Measurements from ENCODE around the gene SLC39A5.
"Not testable (repeated sequence)": the region's sequence is repeated elsewhere in the genome, so short reads cannot be mapped to it uniquely, and the experiment has no call there.

Gene SLC39A5

DNA sequence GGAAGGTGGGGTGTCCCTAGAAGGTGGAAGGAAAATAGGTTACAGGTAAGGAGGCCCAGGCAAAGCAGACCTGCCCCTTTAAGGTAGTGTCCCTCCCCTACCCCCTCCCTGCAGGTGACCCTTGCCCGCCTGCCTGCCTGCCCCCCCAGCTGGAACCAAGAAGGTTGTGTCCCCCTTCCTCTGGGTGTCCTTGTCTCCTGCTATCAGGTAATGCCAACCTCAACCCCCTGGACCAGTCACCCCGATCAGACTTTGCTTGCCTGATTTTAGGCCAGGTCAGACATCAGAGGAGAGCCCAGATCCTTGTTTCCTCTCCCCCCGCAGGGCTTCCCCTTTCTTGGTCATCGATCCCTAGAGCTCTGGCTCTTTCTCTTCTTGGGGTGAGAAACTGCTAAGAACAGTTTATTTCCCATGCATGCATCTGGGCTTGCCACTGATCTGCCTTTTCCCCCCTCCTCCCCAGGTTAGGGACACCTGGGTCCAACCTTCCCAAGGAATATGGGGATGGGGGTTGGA, at the start of gene SLC39A5:
Gene SLC39A5 (plus strand): TSS at position 136 of the 516 bp plus-strand sequence. CDS start 1,224 bp downstream, outside the sequence.
- DNase-seq = no peak

- DNase-seq = no peak
These were observed 42.9 kb upstream of the SLC39A5 start for GRCh38 chr12:56186957-56187356.

DNA sequence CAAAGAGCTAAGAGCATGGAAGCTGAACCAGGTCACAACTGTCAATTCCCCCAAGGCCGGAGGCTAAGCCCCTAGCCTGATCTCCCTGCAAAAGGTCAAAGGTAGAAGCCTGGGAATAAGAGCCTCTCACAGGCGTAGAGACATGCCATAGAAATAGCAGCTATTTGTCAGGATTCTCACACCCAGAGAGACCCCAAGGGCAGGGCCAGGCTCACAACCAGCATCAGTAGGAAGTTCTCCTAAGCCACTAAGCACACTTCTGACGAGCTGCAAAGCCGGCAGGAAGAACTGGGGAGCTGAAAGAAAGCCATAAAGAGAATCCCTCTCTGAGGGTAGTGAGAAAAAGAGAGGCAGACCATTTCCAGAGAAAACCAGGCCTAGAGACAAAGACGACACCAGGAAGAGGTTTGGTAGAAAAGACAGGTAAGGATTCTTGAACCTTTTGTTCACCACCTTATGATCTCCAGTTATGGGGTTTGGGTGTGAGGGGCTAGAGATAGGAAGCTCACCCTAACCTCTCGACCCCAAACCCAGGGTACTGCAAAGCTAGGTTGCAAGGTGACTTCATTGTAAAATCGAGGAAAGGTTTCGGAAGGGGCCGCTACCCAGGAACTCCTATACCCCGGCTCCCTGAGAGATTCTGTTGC, 41.6 kb upstream of the SLC39A5 start:
- no peak for DNase-seq

DNA sequence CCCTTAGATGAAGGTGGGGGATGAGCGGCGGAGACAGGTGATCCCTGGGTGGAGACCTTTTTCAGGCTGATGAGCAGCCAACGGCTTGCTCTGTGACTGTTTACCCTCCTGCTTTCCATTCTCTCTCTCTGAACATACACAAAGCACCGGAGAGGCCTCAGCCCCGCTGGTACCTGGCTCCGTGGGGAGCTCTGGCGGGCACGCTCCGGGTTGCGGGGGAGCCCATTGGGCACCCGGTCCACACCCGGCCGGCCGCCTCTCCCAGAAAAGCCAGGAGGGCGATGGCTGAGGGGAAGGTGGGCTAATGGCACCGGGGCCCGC, 41.1 kb upstream of the SLC39A5 start:
- DNase-seq = no peak

GRCh38 chr12:56189099-56189917, 40.5 kb upstream of the SLC39A5 start, which contains the start of gene SMARCC2:
TSS of gene SMARCC2 (minus strand) at chr12:56189483. CDS start at chr12:56189461, 22 bp downstream.
- peak; percentile 84 for DNase-seq

- peak; percentile 90 for DNase-seq
These were observed 39.7 kb upstream of the SLC39A5 start for GRCh38 chr12:56189918-56190694.

DNA sequence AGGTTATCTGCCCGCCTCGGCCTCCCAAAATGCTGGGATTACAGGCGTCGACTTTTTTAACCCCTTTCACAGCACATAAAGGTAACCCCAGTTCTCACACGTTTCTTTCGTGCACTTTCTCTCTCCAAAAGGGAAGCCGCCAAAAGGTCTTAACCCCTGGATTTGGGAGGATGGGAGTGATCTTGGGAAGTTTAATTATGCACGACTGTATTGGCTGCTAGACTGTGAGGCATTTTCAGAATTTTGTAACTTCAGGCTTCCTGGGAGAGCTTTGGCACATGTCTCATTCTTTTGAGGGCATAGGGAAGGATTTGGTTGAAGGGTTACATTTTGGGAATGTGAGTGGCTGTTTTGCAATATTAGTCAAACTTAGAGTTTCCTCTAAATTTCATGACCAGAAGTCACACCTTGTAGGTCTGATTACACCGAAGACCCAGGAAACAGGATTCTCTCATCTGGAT, 39.1 kb upstream of the SLC39A5 start:
- DNase-seq = no peak

DNA sequence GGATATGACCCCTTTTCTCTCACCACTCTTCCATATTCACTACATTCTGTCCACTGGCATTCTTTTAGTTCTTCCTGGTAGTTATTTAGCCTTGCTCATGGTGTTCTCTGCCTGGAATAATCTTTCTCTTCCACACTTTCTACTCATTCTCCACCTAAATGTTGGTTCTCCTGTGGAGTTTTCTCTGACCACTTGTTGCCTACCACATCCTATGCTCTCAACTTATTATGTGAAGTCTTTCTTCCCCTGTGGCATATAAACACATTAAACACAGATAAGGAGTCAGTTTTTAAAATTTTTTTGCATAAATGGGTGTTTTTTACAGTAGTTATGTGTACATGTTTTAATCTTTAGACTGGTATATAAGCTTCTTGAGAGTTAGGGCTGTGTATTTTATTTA, 37.3 kb upstream of the SLC39A5 start:
- no peak for DNase-seq

DNA sequence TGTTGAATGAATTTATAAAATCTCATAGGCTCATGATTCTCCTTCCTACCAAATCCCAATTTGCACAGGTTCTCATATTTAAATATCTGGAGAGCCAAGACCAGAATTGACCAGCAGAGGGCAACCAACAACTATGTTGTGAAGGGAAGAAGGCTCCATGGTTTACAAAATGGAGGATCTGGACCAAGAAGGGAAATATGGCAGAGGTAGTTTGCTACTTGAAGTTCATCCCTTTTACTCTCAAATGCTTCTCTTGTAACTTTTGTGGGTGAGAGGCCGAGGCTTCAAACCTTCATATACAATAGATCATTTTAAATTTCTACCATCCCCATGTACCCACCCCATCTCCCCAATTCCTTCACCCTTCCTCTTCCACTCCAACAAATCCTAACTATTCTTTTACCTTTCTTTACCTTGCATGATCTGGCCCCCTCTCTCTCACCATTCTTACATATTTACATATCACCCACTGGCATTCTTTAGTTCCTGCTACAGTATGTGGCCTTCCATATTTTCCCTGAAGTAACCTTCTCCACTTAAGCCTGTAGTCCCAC, 36.7 kb upstream of the SLC39A5 start:
- peak; percentile 70 for DNase-seq

GRCh38 chr12:56196818-56197550, 32.9 kb upstream of the SLC39A5 start:
- DNase-seq = not testable (repeated sequence)

- no peak for DNase-seq
These were observed 31.8 kb upstream of the SLC39A5 start for GRCh38 chr12:56197921-56198635.

GRCh38 chr12:56198836-56199235, 31.0 kb upstream of the SLC39A5 start:
- no peak for DNase-seq

GRCh38 chr12:56202366-56202765, 27.5 kb upstream of the SLC39A5 start:
- no peak for DNase-seq

DNA sequence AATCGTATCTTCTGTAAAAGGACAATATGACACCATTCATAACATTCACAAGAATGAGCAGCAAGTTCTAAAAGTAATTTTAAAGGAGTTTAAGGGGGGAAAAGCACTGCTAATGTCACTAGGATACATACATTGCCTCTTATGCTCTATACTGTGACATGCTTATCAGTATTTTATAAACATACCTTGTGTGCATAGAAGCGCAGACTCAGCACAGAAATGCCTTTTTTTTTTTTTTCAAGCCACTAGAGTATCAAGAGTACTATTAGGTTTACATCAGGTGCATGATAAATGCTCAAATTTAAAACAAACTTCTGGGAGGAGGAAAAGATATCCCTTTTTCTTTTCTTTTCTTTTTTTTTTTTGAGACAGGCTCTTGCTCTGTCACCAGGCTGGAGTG, 27.0 kb upstream of the SLC39A5 start:
- DNase-seq = no peak

GRCh38 chr12:56204275-56204674, 25.6 kb upstream of the SLC39A5 start:
- no peak for DNase-seq

GRCh38 chr12:56205445-56205844, 24.4 kb upstream of the SLC39A5 start:
- no peak for DNase-seq

- DNase-seq = peak; percentile 40
These were observed 23.2 kb upstream of the SLC39A5 start for GRCh38 chr12:56206452-56207166.

DNA sequence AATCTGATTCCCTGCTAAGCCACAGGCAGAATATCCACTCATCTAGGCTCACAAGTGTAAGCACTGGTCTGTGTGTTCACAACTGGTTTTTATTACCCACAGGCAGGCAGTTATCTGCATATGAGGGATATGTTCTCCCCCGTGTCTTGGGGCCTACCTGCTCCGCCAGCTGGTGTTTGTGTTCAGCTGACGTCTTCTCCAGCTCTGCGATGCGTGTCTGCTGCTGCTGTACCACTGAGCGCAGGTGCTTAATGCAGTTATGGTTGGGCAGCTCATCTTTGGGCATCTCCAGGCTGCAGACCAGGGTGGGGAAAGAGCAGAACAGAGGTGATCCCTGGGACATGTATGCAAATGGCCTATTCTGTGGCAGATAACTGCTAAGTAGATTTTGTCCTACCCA, 21.8 kb upstream of the SLC39A5 start:
- DNase-seq = no peak

DNA sequence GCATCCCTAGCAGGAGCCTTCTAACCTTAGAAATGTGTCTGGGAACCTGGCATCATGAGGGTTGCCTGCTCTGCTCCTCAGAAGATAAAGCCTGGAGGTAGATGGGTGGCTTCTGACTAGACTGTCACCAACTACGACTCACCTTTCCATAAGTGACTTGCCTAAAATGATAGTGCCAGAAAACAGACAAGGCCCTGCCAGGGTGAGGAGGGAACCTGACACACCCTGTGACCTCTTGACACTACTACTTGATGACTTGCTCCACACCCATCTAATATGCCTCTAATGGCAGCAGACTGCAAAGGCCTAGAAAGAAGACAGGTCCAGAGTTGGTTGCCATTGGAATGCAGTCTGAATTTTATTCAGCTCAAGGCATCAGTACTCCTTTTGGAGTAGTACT, 17.5 kb upstream of the SLC39A5 start:
- peak; percentile 58 for DNase-seq

GRCh38 chr12:56213878-56214277, 16.0 kb upstream of the SLC39A5 start:
- no peak for DNase-seq

DNA sequence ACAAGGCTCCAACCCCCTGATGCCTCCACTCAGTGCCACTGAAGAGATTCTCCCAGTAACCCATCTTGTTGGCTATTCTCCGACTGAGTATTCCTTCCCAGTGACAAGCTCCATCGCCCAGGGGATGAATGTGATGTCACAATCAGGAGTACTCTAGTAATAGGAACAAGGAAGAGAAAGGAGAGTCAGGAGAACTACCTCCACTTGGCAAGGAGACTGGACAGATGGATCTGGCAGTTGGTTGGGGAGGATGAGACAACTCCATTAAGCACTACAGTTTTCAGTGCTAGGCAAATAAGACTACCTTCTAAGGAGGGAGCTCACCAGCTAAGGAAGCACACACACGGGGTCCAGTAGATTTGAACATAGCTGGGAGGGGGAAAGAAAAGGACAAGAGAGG, 13.4 kb upstream of the SLC39A5 start:
- DNase-seq = no peak
